Osteoblast (primary cell): ENCODE data around the gene ESRRG. TPM values are rescaled to one million over a fixed set of nuclear protein-coding genes. Genes with fewer than 3 reads are reported as not detected.

Source experiments
- DNase-seq: peaks from one replicate; pipeline ENCODE4 v3.0.0; 2011; ENCODE audit warnings: low spot score, mixed read lengths; ENCODE audit not compliant: insufficient read length; ENCODE audit errors: missing footprints
- H2AFZ ChIP-seq: 2 replicates; pipeline ENCODE4 v1.6.0; 2011; ENCODE audit warnings: mild to moderate bottlenecking, low read length
- H3K27ac ChIP-seq: 2 replicates; pipeline ENCODE4 v1.5.1; 2011; ENCODE audit warnings: mild to moderate bottlenecking, low read depth, low read length, moderate library complexity
- H3K27me3 ChIP-seq: 2 replicates; pipeline ENCODE4 v1.6.0; 2012; ENCODE audit warnings: mild to moderate bottlenecking, control low read depth, inconsistent platforms, low read length, moderate library complexity; ENCODE audit not compliant: insufficient read depth
- H3K36me3 ChIP-seq: 2 replicates; pipeline ENCODE4 v1.5.1; 2011; ENCODE audit warnings: mild to moderate bottlenecking, low read length, control low read depth, moderate library complexity; ENCODE audit not compliant: insufficient read depth
- H3K4me1 ChIP-seq: 2 replicates; pipeline ENCODE4 v1.5.1; 2011; ENCODE audit warnings: mild to moderate bottlenecking, low read length, control low read depth, moderate library complexity; ENCODE audit not compliant: insufficient read depth
- H3K4me2 ChIP-seq: 2 replicates; pipeline ENCODE4 v1.6.0; 2011; ENCODE audit warnings: mild to moderate bottlenecking, low read length; ENCODE audit not compliant: insufficient read depth
- H3K4me3 ChIP-seq: fragments of 200-600 bp; sonication (generic); 3 replicates; pipeline ENCODE4 v1.5.1; 2012; ENCODE audit warnings: mild to moderate bottlenecking, low read length, inconsistent platforms; ENCODE audit not compliant: insufficient read depth
- H3K79me2 ChIP-seq: 2 replicates; pipeline ENCODE4 v1.6.0; 2012; ENCODE audit warnings: mild to moderate bottlenecking, low read length, control low read depth, inconsistent platforms; ENCODE audit not compliant: insufficient read depth
- H3K9me3 ChIP-seq: 2 replicates; pipeline ENCODE4 v1.5.1; 2011; ENCODE audit warnings: low read depth, low read length, control low read depth
- H4K20me1 ChIP-seq: 2 replicates; pipeline ENCODE4 v1.6.0; 2012; ENCODE audit warnings: mild to moderate bottlenecking, low read length, control low read depth; ENCODE audit not compliant: insufficient read depth
- CTCF ChIP-seq: IDR thresholded peaks from 2 replicates; pipeline ENCODE4 v1.5.1; 2011; ENCODE audit warnings: mild to moderate bottlenecking, low read depth, low read length, moderate library complexity; ENCODE audit errors: extremely low read depth
- total RNA-seq: library from RNA; depleted of rRNA; stranded (reverse); fragments of >200 nt; gene quantifications from 2 replicates; pipeline ENCODE4 v1.2.3, GENCODE V29; 2012

Gene ESRRG
- total RNA-seq, 1 donor = not detected

- no peak for DNase-seq
- H3K4me1 ChIP-seq = no peaks in the 10 kb centered on the region
- no peaks in the 10 kb centered on the region for H3K9me3 ChIP-seq
- TF ChIP-seq CTCF = no peak
- no peak overlapping the region for H2AFZ ChIP-seq
- no peaks in the 10 kb centered on the region for H3K27me3 ChIP-seq
- no peak overlapping the region for H3K4me3 ChIP-seq
- H3K27ac ChIP-seq = no peak overlapping the region
- no peaks in the 10 kb centered on the region for H3K79me2 ChIP-seq
- no peaks in the 10 kb centered on the region for H4K20me1 ChIP-seq
- H3K36me3 ChIP-seq = no peaks in the 10 kb centered on the region
- no peak overlapping the region for H3K4me2 ChIP-seq
Measured at GRCh38 chr1:216518844-216519627, 204.2 kb downstream of the ESRRG start.

GRCh38 chr1:216502528-216503162, 220.6 kb downstream of the ESRRG start:
- H3K27ac ChIP-seq = no peak overlapping the region
- TF ChIP-seq CTCF = no peak
- no peak overlapping the region for H2AFZ ChIP-seq
- H3K79me2 ChIP-seq = no peaks in the 10 kb centered on the region
- H3K4me1 ChIP-seq = no peaks in the 10 kb centered on the region
- no peaks in the 10 kb centered on the region for H3K27me3 ChIP-seq
- no peaks in the 10 kb centered on the region for H4K20me1 ChIP-seq
- no peaks in the 10 kb centered on the region for H3K9me3 ChIP-seq
- no peak overlapping the region for H3K4me2 ChIP-seq
- H3K4me3 ChIP-seq = no peak overlapping the region
- no peak for DNase-seq
- no peaks in the 10 kb centered on the region for H3K36me3 ChIP-seq

- H3K27me3 ChIP-seq = no peaks in the 10 kb centered on the region
- no peak overlapping the region for H3K4me2 ChIP-seq
- H3K4me1 ChIP-seq = no peaks in the 10 kb centered on the region
- H3K4me3 ChIP-seq = no peak overlapping the region
- no peak overlapping the region for H2AFZ ChIP-seq
- H3K36me3 ChIP-seq = no peaks in the 10 kb centered on the region
- no peaks in the 10 kb centered on the region for H3K9me3 ChIP-seq
- DNase-seq = no peak
- H4K20me1 ChIP-seq = no peaks in the 10 kb centered on the region
- TF ChIP-seq CTCF = no peak
- no peak overlapping the region for H3K27ac ChIP-seq
- no peaks in the 10 kb centered on the region for H3K79me2 ChIP-seq
Measured at GRCh38 chr1:216500273-216500967, 222.8 kb downstream of the ESRRG start.
